SK-N-SH (cell line): ENCODE measurements around the gene SPAAR.

Experiments
- EZH2phosphoT487 ChIP-seq: fragments of 200-600 bp; sonication (generic); IDR thresholded peaks from 2 replicates; pipeline ENCODE4 v1.6.1; 2017; ENCODE audit warnings: low read depth, mixed run types, mild to moderate bottlenecking, antibody characterized with exemption, moderate library complexity, borderline replicate concordance
- FOXJ3 ChIP-seq: sonication (generic); formaldehyde crosslinking; IDR thresholded peaks from 2 replicates; pipeline ENCODE4 v1.5.1; 2020; ENCODE audit warnings: mild to moderate bottlenecking, missing genetic modification reagents
- POLR2AphosphoS5 ChIP-seq: IDR thresholded peaks from 2 replicates; pipeline ENCODE4 v1.6.1; 2012; ENCODE audit warnings: low read depth, low read length
- SIN3A ChIP-seq: IDR thresholded peaks from 2 replicates; pipeline ENCODE4 v1.6.1; 2012; ENCODE audit warnings: low read depth, mild to moderate bottlenecking, low read length, moderate library complexity, borderline replicate concordance

- TF ChIP-seq SIN3A (no peak), FOXJ3 (CRISPR knock-in tag) (no peak), EZH2phosphoT487 (no peak), POLR2AphosphoS5 (no peak)
Observed at GRCh38 chr9:35938474-35939356, 29.4 kb downstream of the SPAAR start.
